CD14-positive monocyte (primary cell): ENCODE measurements around the gene DBNDD2. TPM values are rescaled to one million over a fixed set of nuclear protein-coding genes. Genes with fewer than 3 reads are reported as not detected.

ENCODE experiments used
- DNase-seq, 3 donors: peaks; one replicate each; pipeline ENCODE4 v3.0.0-alpha.2; 2011 to 2022
- H2AFZ ChIP-seq: 2 replicates; pipeline ENCODE4 v1.6.0; 2012; ENCODE audit warnings: mild to moderate bottlenecking, low read depth, low read length, inconsistent platforms; ENCODE audit not compliant: insufficient read depth, poor library complexity, severe bottlenecking
- H3K27ac ChIP-seq, 2 donors: 1 replicate in 1 of 2; 2 replicates in 1 of 2; pipeline ENCODE4 v1.5.1; 2012 to 2013; ENCODE audit warnings: low read length in 2 of 2, control low read depth in 1 of 2, inconsistent platforms in 1 of 2, low read depth in 1 of 2, mild to moderate bottlenecking in 1 of 2
- H3K27me3 ChIP-seq, 2 donors: one replicate each; pipeline versions ENCODE4 v1.6.0 to v1.6.1; 2011 to 2013; ENCODE audit warnings: low read length in 2 of 2; ENCODE audit not compliant: control insufficient read depth in 2 of 2, insufficient read depth in 2 of 2
- H3K36me3 ChIP-seq, 2 donors: replicated peaks in 1 of 2; 1 replicate in 1 of 2; 2 replicates in 1 of 2; pipeline versions ENCODE4 v1.5.1 to v1.6.1; 2012 to 2013; ENCODE audit warnings: low read length in 2 of 2, control low read depth in 1 of 2, inconsistent platforms in 1 of 2, mild to moderate bottlenecking in 1 of 2; ENCODE audit not compliant: insufficient read depth in 2 of 2, control insufficient read depth in 1 of 2
- H3K4me1 ChIP-seq, 2 donors: 1 replicate in 1 of 2; 2 replicates in 1 of 2; pipeline versions ENCODE4 v1.5.1 to v1.6.1; 2012 to 2013; ENCODE audit warnings: low read length in 2 of 2, control low read depth in 1 of 2, inconsistent platforms in 1 of 2, mild to moderate bottlenecking in 1 of 2, moderate library complexity in 1 of 2; ENCODE audit not compliant: insufficient read depth in 2 of 2, control insufficient read depth in 1 of 2
- H3K4me2 ChIP-seq: replicated peaks from 2 replicates; pipeline ENCODE3; 2012; ENCODE audit warnings: low read length, moderate library complexity, mild to moderate bottlenecking; ENCODE audit not compliant: poor library complexity, severe bottlenecking; ENCODE audit errors: extremely low read depth
- H3K4me3 ChIP-seq, 3 experiments: fragments of 200-600 bp in 1 of 3; sonication (generic) in 1 of 3; replicated peaks in 1 of 3; 1 replicate in 2 of 3; 2 replicates in 1 of 3; pipeline ENCODE4 v1.5.1; 2011 to 2013; ENCODE audit warnings: low read length in 3 of 3, mild to moderate bottlenecking in 3 of 3, control low read depth in 2 of 3, low read depth in 2 of 3, inconsistent platforms in 1 of 3, moderate library complexity in 1 of 3
- H3K79me2 ChIP-seq: 2 replicates; pipeline ENCODE4 v1.6.0; 2012; ENCODE audit warnings: mild to moderate bottlenecking, control low read depth, inconsistent platforms, low read length, moderate library complexity; ENCODE audit not compliant: insufficient read depth
- H3K9ac ChIP-seq: 2 replicates; pipeline ENCODE4 v1.6.0; 2017; ENCODE audit warnings: low read length, mild to moderate bottlenecking; ENCODE audit not compliant: insufficient read depth, poor library complexity, severe bottlenecking
- H3K9me3 ChIP-seq, 2 donors: replicated peaks in 1 of 2; 1 replicate in 1 of 2; 2 replicates in 1 of 2; pipeline versions ENCODE4 v1.5.1 to v1.6.1; 2012 to 2013; ENCODE audit warnings: low read length in 2 of 2, control low read depth in 1 of 2; ENCODE audit not compliant: control insufficient read depth in 1 of 2, insufficient read depth in 1 of 2
- H4K20me1 ChIP-seq: 2 replicates; pipeline ENCODE4 v1.6.0; 2012; ENCODE audit warnings: mild to moderate bottlenecking, low read length, control low read depth, moderate library complexity; ENCODE audit not compliant: insufficient read depth
- H3K27ac Mint-ChIP-seq, 7 donors: one replicate each; pipeline ENCODE4 v1.8.0; 2020; ENCODE audit warnings: mild to moderate bottlenecking in 7 of 7, mixed read lengths in 7 of 7, moderate library complexity in 6 of 7, inconsistent platforms in 2 of 7
- H3K27me3 Mint-ChIP-seq, 3 donors: one replicate each; pipeline ENCODE4 v1.8.0; 2021 to 2022; ENCODE audit warnings: low read depth in 3 of 3, mild to moderate bottlenecking in 3 of 3, mixed read lengths in 3 of 3, moderate library complexity in 3 of 3, inconsistent platforms in 1 of 3
- H3K36me3 Mint-ChIP-seq, 2 donors: one replicate each; pipeline ENCODE4 v1.8.0; 2020; ENCODE audit warnings: mixed read lengths in 2 of 2, inconsistent platforms in 1 of 2, mild to moderate bottlenecking in 1 of 2
- H3K4me1 Mint-ChIP-seq: one replicate; pipeline ENCODE4 v1.8.0; 2020; ENCODE audit warnings: mild to moderate bottlenecking, mixed read lengths
- H3K4me3 Mint-ChIP-seq, 2 donors: one replicate each; pipeline ENCODE4 v1.8.0; 2020; ENCODE audit warnings: mild to moderate bottlenecking in 2 of 2, mixed read lengths in 2 of 2, moderate library complexity in 1 of 2
- H3K9me3 Mint-ChIP-seq, 7 donors: one replicate each; pipeline ENCODE4 v1.8.0; 2020 to 2022; ENCODE audit warnings: mixed read lengths in 7 of 7, mild to moderate bottlenecking in 6 of 7, moderate library complexity in 6 of 7, inconsistent platforms in 2 of 7
- WGBS: methylation state at CpG from one replicate; pipeline ENCODE4 v1.1.5; 2013; ENCODE audit warnings: missing lambda C conversion rate; ENCODE audit not compliant: insufficient coverage; 5-methylcytosine and 5-hydroxymethylcytosine counted together
- intact Hi-C, 2 donors: fragments of 100-400 bp; cut with micrococcal nuclease; formaldehyde crosslinking; loops; one replicate each; pipeline versions ENCODE4 v1.15.0 to v1.15.1; 2023
- polyA plus RNA-seq, 3 donors: library from polyadenylated mRNA; depleted of rRNA in 1 of 3; unstranded in 2 of 3; stranded (reverse) in 1 of 3; fragments of 300-500 nt in 2 of 3; fragments of >200 nt in 1 of 3; fragmentation: Illumina TruSeq in 2 of 3; gene quantifications; 1 replicate in 2 of 3; 2 replicates in 1 of 3; pipeline ENCODE4 v1.2.3, GENCODE V29; 2012 to 2021
- TF ChIP-seq, protein P1 (sequence below): fragments of 200-600 bp; IDR thresholded peaks from one replicate; pipeline ENCODE4 v1.8.0; 2022; ENCODE audit warnings: antibody characterized with exemption, mild to moderate bottlenecking

Gene DBNDD2
- polyA plus RNA-seq, 3 donors: 15.6 to 22.1 (median 21.9) TPM

DNA sequence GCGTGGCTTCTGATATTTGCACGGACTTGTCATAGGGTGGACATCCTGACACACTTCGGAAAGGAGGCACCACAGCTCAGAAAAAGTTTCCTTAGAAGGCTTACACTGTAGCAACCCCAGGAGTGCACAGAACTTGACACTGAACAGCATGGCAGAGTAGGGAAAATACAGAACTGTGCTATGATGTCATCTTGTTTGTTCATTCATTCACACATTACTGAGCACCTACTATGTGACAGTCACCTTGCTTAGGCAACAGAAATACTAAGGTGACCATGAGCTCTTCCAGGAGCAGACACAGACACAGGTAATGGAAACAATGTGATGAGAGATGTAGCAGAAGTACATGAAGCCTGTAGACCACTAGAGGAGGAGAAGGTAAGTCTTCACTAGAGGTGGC lies 5.4 kb downstream of the DBNDD2 start:
- Histone ChIP-seq H3K36me3 (peaks cover 3 to 13% of the 10 kb centered on the region in 2 donors), H3K79me2 (peaks cover 30% of the 10 kb centered on the region), H3K27me3 (no peaks in the 10 kb centered on the region), H3K9me3 (no peaks in the 10 kb centered on the region), H3K4me2 (no peak overlapping the region), H3K4me3 (no peak overlapping the region), H4K20me1 (peaks cover 4% of the 10 kb centered on the region), H3K4me1 (peaks cover 18 to 27% of the 10 kb centered on the region in 2 donors), H3K27ac (no peak overlapping the region), H2AFZ (no peak overlapping the region), H3K9ac (no peak overlapping the region)
- WGBS: 90% methylated on average over 3 of the region's 3 CpGs
- DNase-seq: no peak
- no peak overlapping the region for H3K27ac Mint-ChIP-seq
- H3K27me3 Mint-ChIP-seq: peaks cover 1 to 3% (median 2%) of the 10 kb centered on the region in 3 donors
- peak overlapping the region in 1 of 2 donors; percentile 23 for H3K4me3 Mint-ChIP-seq
- TF ChIP-seq, protein P1, sequence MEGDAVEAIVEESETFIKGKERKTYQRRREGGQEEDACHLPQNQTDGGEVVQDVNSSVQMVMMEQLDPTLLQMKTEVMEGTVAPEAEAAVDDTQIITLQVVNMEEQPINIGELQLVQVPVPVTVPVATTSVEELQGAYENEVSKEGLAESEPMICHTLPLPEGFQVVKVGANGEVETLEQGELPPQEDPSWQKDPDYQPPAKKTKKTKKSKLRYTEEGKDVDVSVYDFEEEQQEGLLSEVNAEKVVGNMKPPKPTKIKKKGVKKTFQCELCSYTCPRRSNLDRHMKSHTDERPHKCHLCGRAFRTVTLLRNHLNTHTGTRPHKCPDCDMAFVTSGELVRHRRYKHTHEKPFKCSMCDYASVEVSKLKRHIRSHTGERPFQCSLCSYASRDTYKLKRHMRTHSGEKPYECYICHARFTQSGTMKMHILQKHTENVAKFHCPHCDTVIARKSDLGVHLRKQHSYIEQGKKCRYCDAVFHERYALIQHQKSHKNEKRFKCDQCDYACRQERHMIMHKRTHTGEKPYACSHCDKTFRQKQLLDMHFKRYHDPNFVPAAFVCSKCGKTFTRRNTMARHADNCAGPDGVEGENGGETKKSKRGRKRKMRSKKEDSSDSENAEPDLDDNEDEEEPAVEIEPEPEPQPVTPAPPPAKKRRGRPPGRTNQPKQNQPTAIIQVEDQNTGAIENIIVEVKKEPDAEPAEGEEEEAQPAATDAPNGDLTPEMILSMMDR: no peak
- H3K4me1 Mint-ChIP-seq: peaks cover 21% of the 10 kb centered on the region
- intact Hi-C loops: no loop called here
- peaks cover 0 to 2% (median 0%) of the 10 kb centered on the region in 7 donors for H3K9me3 Mint-ChIP-seq
- H3K36me3 Mint-ChIP-seq: peaks cover 13 to 15% of the 10 kb centered on the region in 2 donors

DNA sequence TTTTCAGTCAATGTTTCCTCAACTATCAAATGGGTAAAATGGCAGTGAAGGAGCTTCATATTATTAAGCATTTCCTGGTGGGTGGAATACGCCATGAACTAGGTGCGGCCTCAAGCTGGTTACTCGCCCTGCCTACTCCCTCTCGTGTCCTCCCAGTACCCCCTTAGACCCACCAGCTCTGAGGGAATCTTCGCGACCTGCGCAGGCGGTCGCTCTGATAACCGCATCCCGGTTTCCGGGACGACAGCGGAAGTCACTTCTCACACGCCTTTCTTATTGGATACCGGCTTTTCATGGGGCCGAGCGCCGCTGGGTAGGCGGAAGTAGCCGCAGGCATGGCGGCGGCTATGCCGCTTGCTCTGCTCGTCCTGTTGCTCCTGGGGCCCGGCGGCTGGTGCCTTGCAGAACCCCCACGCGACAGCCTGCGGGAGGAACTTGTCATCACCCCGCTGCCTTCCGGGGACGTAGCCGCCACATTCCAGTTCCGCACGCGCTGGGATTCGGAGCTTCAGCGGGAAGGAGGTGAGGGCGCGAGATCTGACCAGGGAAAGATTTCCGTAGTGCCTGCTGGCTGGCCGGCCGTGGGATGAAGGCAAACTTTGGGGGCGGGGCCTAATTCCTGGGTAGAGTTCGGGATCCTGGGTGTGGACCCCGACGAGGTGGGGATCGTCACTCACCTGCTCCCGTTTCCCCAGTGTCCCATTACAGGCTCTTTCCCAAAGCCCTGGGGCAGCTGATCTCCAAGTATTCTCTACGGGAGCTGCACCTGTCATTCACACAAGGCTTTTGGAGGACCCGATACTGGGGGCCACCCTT lies 7.9 kb downstream of the DBNDD2 start, which contains the start of gene PIGT:
Gene PIGT, plus strand, starts transcription at position 320 of the 816 bp plus-strand sequence. Its CDS starts 16 bp downstream, at position 336.
- Mint-ChIP-seq H3K27me3 (peaks cover 0 to 2% (median 0%) of the 10 kb centered on the region in 3 donors), H3K4me3 (peak within 1 kb of the TSS; percentile 96), H3K4me1 (peaks cover 14% of the 10 kb centered on the region), H3K27ac (peak within 1 kb of the TSS; percentile 91 to 98 (median 96)), H3K36me3 (peaks cover 30 to 34% of the 10 kb centered on the region in 2 donors), H3K9me3 (no peaks in the 10 kb centered on the region)
- peaks cover 28 to 32% of the 10 kb centered on the region in 2 donors for H3K36me3 ChIP-seq
- peak within 1 kb of the TSS; percentile 45 to 85 for H3K27ac ChIP-seq
- peaks cover 10 to 22% of the 10 kb centered on the region in 2 donors for H3K4me1 ChIP-seq
- TF ChIP-seq, protein P1: no peak
- H3K9me3 ChIP-seq: no peaks in the 10 kb centered on the region
- peak within 1 kb of the TSS; percentile 87 for H3K9ac ChIP-seq
- peaks cover 35% of the 10 kb centered on the region for H3K79me2 ChIP-seq
- peak within 1 kb of the TSS; percentile 92 for H2AFZ ChIP-seq
- H3K27me3 ChIP-seq: no peaks in the 10 kb centered on the region
- peak; percentile 72 to 92 (median 86) for DNase-seq
- WGBS: under 1% methylated on average over 46 of the region's 52 CpGs
- peaks cover 6% of the 10 kb centered on the region for H4K20me1 ChIP-seq
- peak within 1 kb of the TSS; percentile 68 to 91 (median 71) for H3K4me3 ChIP-seq
- H3K4me2 ChIP-seq: peak within 1 kb of the TSS; percentile 96
- intact Hi-C loops: loop anchor here in 1 of 2 donors (5.0 kb wide), 1 partner anchor 49 kb away; no protein-coding TSS in a partner anchor
